K562 (cell line): Measurements from ENCODE around the gene TBXAS1. TPM values are rescaled to one million over a fixed set of nuclear protein-coding genes. Genes with fewer than 3 reads are reported as not detected.

ENCODE experiments used
- ATAC-seq: fragments of 200-7000 bp; cut with Tn5 transposase; 3 replicates; pipeline ENCODE4 v1.9.1; 2020; ENCODE audit warnings: moderate library complexity
- BruUV-seq: library from RNA; stranded (reverse); fragments of 400-500 nt; replicated peaks from 2 replicates; lab custom pipeline; 2021; lab: Mats Ljungman, UMichigan
- CTCF ChIA-PET: fragments of 300-600 bp; formaldehyde crosslinking; extraction: SDS; loops from one replicate; lab custom pipeline; 2021; ENCODE audit warnings: low intra/inter-chr PET ratio; lab: Yijun Ruan, JAX
- POLR2A ChIA-PET: fragments of 300-600, 350-650 bp; sonication (Branson Sonifier 250); formaldehyde crosslinking; extraction: SDS; loops from one replicate; lab custom pipeline; 2021; ENCODE audit warnings: antibody characterized with exemption, inconsistent platforms; lab: Yijun Ruan, JAX
- DNase-seq, 4 experiments: peaks; one replicate each; pipeline versions ENCODE4 v3.0.0 to v3.0.0-alpha.2; 2011 to 2018; ENCODE audit warnings: low spot score in 3 of 4, mixed read lengths in 3 of 4; ENCODE audit errors: extremely low read depth in 1 of 4
- FAIRE-seq: peaks from 2 replicates; lab custom pipeline; 2011; peaks lifted over from hg19 to GRCh38; lab: Jason Lieb, UNC
- H2AFZ ChIP-seq: 2 replicates; pipeline ENCODE4 v1.6.0; 2011; ENCODE audit warnings: low read depth, low read length, control low read depth, inconsistent platforms
- H3K27ac ChIP-seq: fragments of 200-600 bp; 3 replicates; pipeline ENCODE4 v1.8.0; 2011; ENCODE audit warnings: low read depth, mild to moderate bottlenecking, control low read depth, inconsistent platforms, low read length, moderate library complexity, mixed read lengths; ENCODE audit errors: extremely low read depth
- H3K27me3 ChIP-seq, 2 experiments: fragments of 300-600 bp in 1 of 2; 2 replicates in 1 of 2; 3 replicates in 1 of 2; pipeline versions ENCODE4 v1.6.0 to v1.8.0; 2011; ENCODE audit warnings: inconsistent platforms in 2 of 2, low read length in 2 of 2, mild to moderate bottlenecking in 1 of 2, mixed read lengths in 1 of 2, moderate library complexity in 1 of 2; ENCODE audit not compliant: control insufficient read depth in 2 of 2, insufficient read depth in 2 of 2
- H3K36me3 ChIP-seq: fragments of 300-600 bp; 3 replicates; pipeline ENCODE4 v1.8.0; 2011; ENCODE audit warnings: mild to moderate bottlenecking, low read length, inconsistent platforms; ENCODE audit not compliant: control insufficient read depth, insufficient read depth
- H3K4me1 ChIP-seq, 2 experiments: fragments of 200-600 bp in 1 of 2; replicated peaks in 1 of 2; 2 replicates in 1 of 2; 3 replicates in 1 of 2; pipeline versions ENCODE4 v1.5.1 to v1.8.0; 2011; ENCODE audit warnings: inconsistent platforms in 2 of 2, low read length in 2 of 2, mild to moderate bottlenecking in 1 of 2, mixed read lengths in 1 of 2, moderate library complexity in 1 of 2; ENCODE audit not compliant: control insufficient read depth in 2 of 2, insufficient read depth in 2 of 2
- H3K4me2 ChIP-seq: 2 replicates; pipeline ENCODE4 v1.6.1; 2011; ENCODE audit warnings: low read length, control low read depth, inconsistent platforms, mixed read lengths; ENCODE audit not compliant: insufficient read depth
- H3K4me3 ChIP-seq: fragments of 200-600 bp; sonication (generic), shearing (Covaris generic); 2 replicates; pipeline ENCODE4 v1.5.1; 2016; ENCODE audit warnings: control low read depth, inconsistent platforms
- H3K79me2 ChIP-seq: fragments of 200-600 bp; 3 replicates; pipeline ENCODE4 v1.8.0; 2011; ENCODE audit warnings: low read length, inconsistent platforms; ENCODE audit not compliant: control insufficient read depth, insufficient read depth
- H3K9ac ChIP-seq, 2 experiments: 2 replicates each; pipeline versions ENCODE4 v1.6.0 to v1.6.1; 2011; ENCODE audit warnings: low read depth in 2 of 2, low read length in 2 of 2, control low read depth in 1 of 2, inconsistent platforms in 1 of 2, mild to moderate bottlenecking in 1 of 2, mixed read lengths in 1 of 2; ENCODE audit not compliant: insufficient read depth in 1 of 2
- H3K9me1 ChIP-seq: one replicate; pipeline ENCODE4 v1.6.0; 2011; ENCODE audit warnings: inconsistent platforms, mild to moderate bottlenecking, low read length, moderate library complexity; ENCODE audit not compliant: control insufficient read depth, insufficient read depth
- H3K9me3 ChIP-seq: replicated peaks from 2 replicates; pipeline ENCODE4 v1.5.1; 2011; ENCODE audit warnings: low read depth, low read length, inconsistent platforms; ENCODE audit not compliant: control insufficient read depth, insufficient read depth
- H4K20me1 ChIP-seq: replicated peaks from 2 replicates; pipeline ENCODE4 v1.6.1; 2011; ENCODE audit warnings: low read length, inconsistent platforms, mixed read lengths; ENCODE audit not compliant: control insufficient read depth, insufficient read depth
- FOXM1 ChIP-seq, 2 experiments: fragments of 450-650 bp in 1 of 2; sonication (generic) in 1 of 2; formaldehyde crosslinking in 1 of 2; IDR thresholded peaks; 2 replicates each; pipeline versions ENCODE4 v1.6.1 to v1.9.0; 2017 to 2022; ENCODE audit warnings: low read depth in 2 of 2, mild to moderate bottlenecking in 2 of 2, missing genetic modification reagents in 1 of 2, moderate library complexity in 1 of 2
- KDM2B ChIP-seq: fragments of 250-450 bp; sonication (Bioruptor Pico); IDR thresholded peaks from 2 replicates; pipeline ENCODE4 v1.8.0; 2021; ENCODE audit warnings: mild to moderate bottlenecking, moderate library complexity
- SIRT6 ChIP-seq: IDR thresholded peaks from one replicate; pipeline ENCODE4 v1.6.1; 2012; ENCODE audit warnings: low read depth, mild to moderate bottlenecking, control low read depth, inconsistent platforms, low read length, moderate library complexity
- ZFP36 ChIP-seq: fragments of 150-350 bp; IDR thresholded peaks from 2 replicates; pipeline ENCODE4 v1.6.1; 2018; ENCODE audit warnings: low read length, low read depth; ENCODE audit not compliant: partially characterized antibody
- ZNF354B ChIP-seq: fragments of 250-450 bp; sonication (Bioruptor Pico); IDR thresholded peaks from 2 replicates; pipeline ENCODE4 v1.4.0; 2020
- WGBS: fragments of 100-300 bp; shearing (Covaris generic); methylation state at CpG from one replicate; pipeline ENCODE4 v1.1.6; 2016; ENCODE audit warnings: low coverage, mixed read lengths; ENCODE audit not compliant: insufficient coverage; ENCODE audit errors: missing lambda C conversion rate; 5-methylcytosine and 5-hydroxymethylcytosine counted together
- in situ Hi-C: fragments of 300-500 bp; cut with MboI; formaldehyde crosslinking; loops from 4 replicates; pipeline ENCODE4 v1.15.0; 2018; ENCODE audit warnings: inconsistent platforms, mixed read lengths
- intact Hi-C: fragments of 100-400 bp; cut with micrococcal nuclease; formaldehyde crosslinking; loops from 2 replicates; pipeline ENCODE4 v1.14.2; 2022
- polyA plus RNA-seq, 8 experiments: library from polyadenylated mRNA; depleted of rRNA in 4 of 8; stranded (reverse) in 5 of 8; unstranded in 3 of 8; fragments of >200 nt; fragmentation: Nextera tagmentation in 2 of 8; fragmentation: Illumina TruSeq in 1 of 8; extraction: Ambion mirVana in 2 of 8; extraction: Trizol in 1 of 8; gene quantifications; 2 replicates each; pipeline versions ENCODE4 v1.2.1 to v1.2.3, GENCODE V29; 2011 to 2014; ENCODE audit warnings: inconsistent platforms in 1 of 8, missing spikeins in 1 of 8
- total RNA-seq, 7 experiments: library from RNA; depleted of rRNA in 6 of 7; stranded (reverse); fragments of >200 nt in 6 of 7; fragmentation: Illumina TruSeq in 2 of 7; extraction: Trizol in 2 of 7; gene quantifications; 2 replicates each; pipeline versions ENCODE4 v1.2.1 to v1.2.3, GENCODE V29; 2011 to 2021; ENCODE audit warnings: low replicate concordance in 1 of 7
- TF ChIP-seq, protein P1 (sequence below): sonication (generic); formaldehyde crosslinking; IDR thresholded peaks from 2 replicates; pipeline ENCODE4 v1.8.0; 2023; ENCODE audit warnings: mild to moderate bottlenecking, missing genetic modification reagents
- TF ChIP-seq, protein P2 (sequence below): sonication (generic); formaldehyde crosslinking; IDR thresholded peaks from 2 replicates; pipeline ENCODE4 v1.8.1; 2023; ENCODE audit warnings: mild to moderate bottlenecking, missing genetic modification reagents
- TF ChIP-seq, protein P3 (sequence below), 2 experiments: IDR thresholded peaks in 1 of 2; conservative IDR thresholded peaks in 1 of 2; 2 replicates each; pipeline ENCODE4 v1.6.1; 2016; ENCODE audit warnings: low read depth in 2 of 2, mild to moderate bottlenecking in 1 of 2, missing compliant biosample characterization in 1 of 2, missing genetic modification characterization in 1 of 2, moderate library complexity in 1 of 2

TBXAS1 gene
- total and polyA plus RNA-seq, 9 of the 15 experiments (the other 6 are each of a cell fraction or from before 2014, with no cell fraction given) = 1.1 to 8.3 (median 1.9) TPM

DNA sequence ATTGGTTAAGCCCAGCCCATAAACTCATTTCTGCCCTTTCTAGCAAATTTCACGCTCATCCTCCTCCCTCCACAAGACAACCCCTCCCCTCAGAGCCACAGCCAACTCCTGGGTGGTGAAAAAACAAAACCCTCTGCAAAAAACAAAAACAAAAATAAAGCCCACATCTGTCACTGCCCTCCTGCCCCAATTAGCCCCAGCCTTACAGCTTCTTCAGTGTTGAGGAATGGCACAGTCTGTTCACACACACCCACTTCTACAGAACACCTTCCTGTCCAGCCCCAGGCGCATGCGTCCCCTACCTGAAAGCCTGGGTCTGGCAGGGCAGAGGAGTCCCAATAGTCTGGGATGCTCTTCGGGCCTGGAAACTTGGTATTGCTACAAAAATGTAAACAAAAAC is 199.2 kb downstream of the TBXAS1 start:
- Histone ChIP-seq H3K4me1 (no peaks in the 10 kb centered on the region), H3K9me1 (no peaks in the 10 kb centered on the region), H4K20me1 (no peaks in the 10 kb centered on the region), H3K9ac (no peak overlapping the region), H3K4me2 (no peak overlapping the region), H3K27me3 (no peaks in the 10 kb centered on the region), H3K79me2 (no peaks in the 10 kb centered on the region), H2AFZ (no peak overlapping the region), H3K4me3 (no peak overlapping the region), H3K9me3 (no peaks in the 10 kb centered on the region), H3K36me3 (peaks cover 10% of the 10 kb centered on the region; the same call in 1 of the 3 replicates), H3K27ac (no peak overlapping the region)
- ATAC-seq (no peak), DNase-seq (no peak), FAIRE-seq (no peak)
- TF ChIP-seq FOXM1 (IDR thresholded peaks at IDR 0.05; ENCODE audit: low read depth) = no peak
- TF ChIP-seq FOXM1 (CRISPR knock-in tag; IDR thresholded peaks at IDR 0.05; ENCODE audit: low read depth) = no peak
- TF ChIP-seq ZNF354B (CRISPR knock-in tag) = no peak
- TF ChIP-seq, protein P1, sequence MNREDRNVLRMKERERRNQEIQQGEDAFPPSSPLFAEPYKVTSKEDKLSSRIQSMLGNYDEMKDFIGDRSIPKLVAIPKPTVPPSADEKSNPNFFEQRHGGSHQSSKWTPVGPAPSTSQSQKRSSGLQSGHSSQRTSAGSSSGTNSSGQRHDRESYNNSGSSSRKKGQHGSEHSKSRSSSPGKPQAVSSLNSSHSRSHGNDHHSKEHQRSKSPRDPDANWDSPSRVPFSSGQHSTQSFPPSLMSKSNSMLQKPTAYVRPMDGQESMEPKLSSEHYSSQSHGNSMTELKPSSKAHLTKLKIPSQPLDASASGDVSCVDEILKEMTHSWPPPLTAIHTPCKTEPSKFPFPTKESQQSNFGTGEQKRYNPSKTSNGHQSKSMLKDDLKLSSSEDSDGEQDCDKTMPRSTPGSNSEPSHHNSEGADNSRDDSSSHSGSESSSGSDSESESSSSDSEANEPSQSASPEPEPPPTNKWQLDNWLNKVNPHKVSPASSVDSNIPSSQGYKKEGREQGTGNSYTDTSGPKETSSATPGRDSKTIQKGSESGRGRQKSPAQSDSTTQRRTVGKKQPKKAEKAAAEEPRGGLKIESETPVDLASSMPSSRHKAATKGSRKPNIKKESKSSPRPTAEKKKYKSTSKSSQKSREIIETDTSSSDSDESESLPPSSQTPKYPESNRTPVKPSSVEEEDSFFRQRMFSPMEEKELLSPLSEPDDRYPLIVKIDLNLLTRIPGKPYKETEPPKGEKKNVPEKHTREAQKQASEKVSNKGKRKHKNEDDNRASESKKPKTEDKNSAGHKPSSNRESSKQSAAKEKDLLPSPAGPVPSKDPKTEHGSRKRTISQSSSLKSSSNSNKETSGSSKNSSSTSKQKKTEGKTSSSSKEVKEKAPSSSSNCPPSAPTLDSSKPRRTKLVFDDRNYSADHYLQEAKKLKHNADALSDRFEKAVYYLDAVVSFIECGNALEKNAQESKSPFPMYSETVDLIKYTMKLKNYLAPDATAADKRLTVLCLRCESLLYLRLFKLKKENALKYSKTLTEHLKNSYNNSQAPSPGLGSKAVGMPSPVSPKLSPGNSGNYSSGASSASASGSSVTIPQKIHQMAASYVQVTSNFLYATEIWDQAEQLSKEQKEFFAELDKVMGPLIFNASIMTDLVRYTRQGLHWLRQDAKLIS = no peak
- no peak for TF ChIP-seq KDM2B (CRISPR knock-in tag)
- no peak for TF ChIP-seq ZFP36
- no peak for TF ChIP-seq SIRT6
- TF ChIP-seq, protein P2, sequence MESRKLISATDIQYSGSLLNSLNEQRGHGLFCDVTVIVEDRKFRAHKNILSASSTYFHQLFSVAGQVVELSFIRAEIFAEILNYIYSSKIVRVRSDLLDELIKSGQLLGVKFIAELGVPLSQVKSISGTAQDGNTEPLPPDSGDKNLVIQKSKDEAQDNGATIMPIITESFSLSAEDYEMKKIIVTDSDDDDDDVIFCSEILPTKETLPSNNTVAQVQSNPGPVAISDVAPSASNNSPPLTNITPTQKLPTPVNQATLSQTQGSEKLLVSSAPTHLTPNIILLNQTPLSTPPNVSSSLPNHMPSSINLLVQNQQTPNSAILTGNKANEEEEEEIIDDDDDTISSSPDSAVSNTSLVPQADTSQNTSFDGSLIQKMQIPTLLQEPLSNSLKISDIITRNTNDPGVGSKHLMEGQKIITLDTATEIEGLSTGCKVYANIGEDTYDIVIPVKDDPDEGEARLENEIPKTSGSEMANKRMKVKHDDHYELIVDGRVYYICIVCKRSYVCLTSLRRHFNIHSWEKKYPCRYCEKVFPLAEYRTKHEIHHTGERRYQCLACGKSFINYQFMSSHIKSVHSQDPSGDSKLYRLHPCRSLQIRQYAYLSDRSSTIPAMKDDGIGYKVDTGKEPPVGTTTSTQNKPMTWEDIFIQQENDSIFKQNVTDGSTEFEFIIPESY (CRISPR knock-in tag) = no peak
- TF ChIP-seq, protein P3, sequence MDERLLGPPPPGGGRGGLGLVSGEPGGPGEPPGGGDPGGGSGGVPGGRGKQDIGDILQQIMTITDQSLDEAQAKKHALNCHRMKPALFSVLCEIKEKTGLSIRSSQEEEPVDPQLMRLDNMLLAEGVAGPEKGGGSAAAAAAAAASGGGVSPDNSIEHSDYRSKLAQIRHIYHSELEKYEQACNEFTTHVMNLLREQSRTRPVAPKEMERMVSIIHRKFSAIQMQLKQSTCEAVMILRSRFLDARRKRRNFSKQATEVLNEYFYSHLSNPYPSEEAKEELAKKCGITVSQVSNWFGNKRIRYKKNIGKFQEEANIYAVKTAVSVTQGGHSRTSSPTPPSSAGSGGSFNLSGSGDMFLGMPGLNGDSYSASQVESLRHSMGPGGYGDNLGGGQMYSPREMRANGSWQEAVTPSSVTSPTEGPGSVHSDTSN (CRISPR knock-in tag; IDR thresholded peaks at IDR 0.05; ENCODE audit: low read depth) = no peak
- TF ChIP-seq, protein P3 (tag; conservative IDR thresholded peaks at IDR 0.05; ENCODE audit: low read depth) = no peak
- no TSS peak for BruUV-seq
- CTCF ChIA-PET = interaction anchor here (0.6 kb wide), 1 partner anchor 280 kb away, joined by 3 read pairs; no protein-coding TSS in a partner anchor
- in situ Hi-C loops (no loop called here), intact Hi-C loops (no loop called here)
- POLR2A ChIA-PET = no interaction called here
- WGBS = 80% methylated on average over 4 of the region's 4 CpGs
